ENCODE results near the gene CHN1. TPM values are rescaled to one million over a fixed set of nuclear protein-coding genes. Genes with fewer than 3 reads are reported as not detected.
A peak's percentile ranks its signal among the peaks of the same experiment; 100 is the strongest.

CHN1 gene
- total and polyA plus RNA-seq, 2 of the 8 experiments (the other 6 are each of a cell fraction or from before 2014, with no cell fraction given), result 54.0 to 65.7 TPM

GRCh38 chr2:174952607-174953006 is 52.6 kb downstream of the CHN1 start:
- H3K18ac ChIP-seq (ENCODE audit: extremely low read depth, low read length), result peak overlapping the region; percentile 33; the same call in 1 of the 2 replicates
- H3K79me1 ChIP-seq (ENCODE audit: low read depth, low read length), result no peaks in the 10 kb centered on the region
- H2BK20ac ChIP-seq (ENCODE audit: low read length), result no peak overlapping the region
- no peak overlapping the region; the same call in 1 of the 2 replicates for H3K27ac ChIP-seq (ENCODE audit: low read depth, low read length)
- no peak overlapping the region for H2BK15ac ChIP-seq (ENCODE audit: low read length)
- H2AK5ac ChIP-seq (ENCODE audit: low read depth, low read length), result no peak overlapping the region; the same call in 1 of the 2 replicates
- FAIRE-seq (no peak), DNase-seq (ENCODE audit: low read depth in 1 of 2, low spot score in 2 of 2) (no peak)
- H3K56ac ChIP-seq (replicated peaks; ENCODE audit: insufficient read length, low read depth, low read length), result no peak overlapping the region
- no peak overlapping the region for H4K91ac ChIP-seq (replicated peaks; ENCODE audit: insufficient read length, low read length)
- H3K4me3 ChIP-seq (ENCODE audit: extremely low read depth in 1 of 4, insufficient read depth in 2 of 4, low read depth in 3 of 4, low read length in 4 of 4), result no peak overlapping the region
- no peak overlapping the region for H3K14ac ChIP-seq (ENCODE audit: insufficient read length)
- H3K79me2 ChIP-seq (ENCODE audit: control insufficient read depth in 1 of 2, insufficient read depth in 2 of 2, low read length in 2 of 2), result peaks cover 3 to 64% of the 10 kb centered on the region in 2 experiments; a peak in 2 of 4 replicates
- no peak overlapping the region for H4K8ac ChIP-seq (ENCODE audit: extremely low read depth, insufficient read depth, low read length)
- no peak overlapping the region for H4K5ac ChIP-seq (ENCODE audit: insufficient read length, low read depth, low read length)
- no peak overlapping the region for H3K9ac ChIP-seq (replicated peaks in 1 of 4; ENCODE audit: extremely low read depth in 1 of 4, low read depth in 3 of 4, low read length in 3 of 4)
- peaks cover 0 to 5% (median 1%) of the 10 kb centered on the region in 4 experiments; a peak in 3 of 7 replicates for H3K4me1 ChIP-seq (replicated peaks in 1 of 4; ENCODE audit: control insufficient read depth in 3 of 4, insufficient read depth in 4 of 4, low read length in 3 of 4)
- ChIA-PET CTCF (ENCODE audit: partially characterized antibody) (no interaction called here), POLR2A (ENCODE audit: partially characterized antibody) (no interaction called here)
- TF ChIP-seq HDAC2 (IDR thresholded peaks at IDR 0.05; ENCODE audit: borderline replicate concordance in 1 of 2, low read depth in 2 of 2, low read length in 2 of 2), result no peak
- no peak for TF ChIP-seq USF2 (IDR thresholded peaks at IDR 0.05; ENCODE audit: low read length)
- no peak for TF ChIP-seq TBP (IDR thresholded peaks at IDR 0.05; ENCODE audit: low read depth, low read length)
- TF ChIP-seq EP300 (IDR thresholded peaks at IDR 0.05; ENCODE audit: borderline replicate concordance in 1 of 2, low read depth in 2 of 2, low read length in 2 of 2), result no peak
- TF ChIP-seq TCF12 (IDR thresholded peaks at IDR 0.05; ENCODE audit: low read depth, low read length), result no peak
- TF ChIP-seq RNF2 (IDR thresholded peaks at IDR 0.05; ENCODE audit: borderline replicate concordance, low read depth, low read length, missing control alignments, poor library complexity, severe bottlenecking), result no peak
- TF ChIP-seq HDAC6 (IDR thresholded peaks at IDR 0.05; ENCODE audit: low read depth, low read length), result no peak
- TF ChIP-seq CREB1 (IDR thresholded peaks at IDR 0.05), result no peak
- peaks cover 0 to 1% of the 10 kb centered on the region in 2 experiments for H4K20me1 ChIP-seq (replicated peaks in 1 of 2; ENCODE audit: control insufficient read depth in 1 of 2, insufficient read depth in 2 of 2, low read length in 2 of 2)
- H3K27me3 ChIP-seq (replicated peaks in 1 of 4; ENCODE audit: control insufficient read depth in 3 of 4, extremely low read depth in 1 of 4, insufficient read depth in 3 of 4, low read length in 3 of 4), result no peaks in the 10 kb centered on the region
- no peaks in the 10 kb centered on the region for H3K23me2 ChIP-seq (ENCODE audit: low read depth, low read length)
- H3K23ac ChIP-seq (ENCODE audit: insufficient read length), result no peak overlapping the region
- H3K4ac ChIP-seq (replicated peaks; ENCODE audit: insufficient read length, low read depth, low read length), result peak overlapping the region; percentile 17
- H3K9me3 ChIP-seq (ENCODE audit: insufficient read depth in 2 of 2, low read depth in 1 of 2, low read length in 1 of 2), result no peaks in the 10 kb centered on the region
- 87% methylated on average over 6 of the region's 6 CpGs; no CpG with 5 or more reads in 1 of the 2 experiments for WGBS, 2 experiments (ENCODE audit: extremely low coverage in 1 of 2, insufficient coverage in 1 of 2, insufficient read length in 1 of 2, insufficient replicate concordance in 2 of 2, low coverage in 1 of 2, low lambda C conversion rate in 2 of 2, missing lambda C conversion rate in 1 of 2)
- no peaks in the 10 kb centered on the region for H3K36me3 ChIP-seq (ENCODE audit: control insufficient read depth in 2 of 4, insufficient read depth in 4 of 4, low read length in 3 of 4)
- peak overlapping the region; percentile 76; the same call in 1 of the 2 replicates for H2BK12ac ChIP-seq (ENCODE audit: low read depth, low read length)
- no peak overlapping the region for H3K4me2 ChIP-seq (ENCODE audit: insufficient read depth in 1 of 2, low read depth in 2 of 2, low read length in 2 of 2)
- no peak overlapping the region for H2BK120ac ChIP-seq (replicated peaks; ENCODE audit: low read depth, low read length)
- H2BK5ac ChIP-seq (ENCODE audit: low read depth, low read length), result no peak overlapping the region
- no peak overlapping the region for H2AFZ ChIP-seq (ENCODE audit: low read length)

Measured in H1 (cell line).